ENCODE results near the gene GUK1.

GRCh38 chr1:228144993-228145343 lies 4.9 kb downstream of the GUK1 start:
- TF ChIP-seq CTCF (IDR thresholded peaks at IDR 0.05) (no peak), POLR2A (IDR thresholded peaks at IDR 0.05) (no peak)

All from gastroesophageal sphincter (tissue), 3 donors.